SU-DHL-6 (cell line): ENCODE measurements around the gene DUSP6.

Source experiments
- CTCF ChIP-seq: fragments of 200-600 bp; sonication (generic); IDR thresholded peaks from one replicate; pipeline ENCODE4 v1.5.1; 2017; ENCODE audit warnings: antibody characterized with exemption, mild to moderate bottlenecking, low read length, moderate library complexity; ENCODE audit not compliant: insufficient read depth, poor library complexity, severe bottlenecking
- EZH2phosphoT487 ChIP-seq: fragments of 200-600 bp; sonication (generic), shearing (Covaris generic); conservative IDR thresholded peaks from 2 replicates; pipeline ENCODE4 v1.6.1; 2018; ENCODE audit warnings: mild to moderate bottlenecking, antibody characterized with exemption, low read length, moderate library complexity, mixed read lengths

- no peak for TF ChIP-seq CTCF
- TF ChIP-seq EZH2phosphoT487: no peak
These were observed 3.9 kb upstream of the DUSP6 start for GRCh38 chr12:89356069-89356665.
